B cell (primary cell): ENCODE data around the gene FADS2. TPM values are rescaled to one million over a fixed set of nuclear protein-coding genes. Genes with fewer than 3 reads are reported as not detected.

ENCODE experiments used
- ATAC-seq: fragments of 200-7000 bp; cut with Tn5 transposase; one replicate; pipeline ENCODE4 v1.10.0; 2021; ENCODE audit warnings: low read depth, mild to moderate bottlenecking, moderate number of reproducible peaks, moderate library complexity
- CTCF ChIA-PET: fragments of 350-600 bp; sonication (Branson Sonifier 250); formaldehyde crosslinking; loops from one replicate; lab custom pipeline; 2021; ENCODE audit warnings: antibody characterized with exemption, inconsistent platforms; lab: Charles Lee
- POLR2A ChIA-PET: fragments of 350-600 bp; sonication (Branson Sonifier 250); formaldehyde crosslinking; loops from one replicate; lab custom pipeline; 2021; ENCODE audit warnings: antibody characterized with exemption; lab: Charles Lee
- DNase-seq: peaks from one replicate; pipeline ENCODE4 v3.0.0; 2013
- H2AFZ ChIP-seq: 2 replicates; pipeline ENCODE4 v1.6.1; 2012; ENCODE audit warnings: mild to moderate bottlenecking, low read depth, low read length; ENCODE audit not compliant: insufficient read depth, poor library complexity, severe bottlenecking
- H3K27ac ChIP-seq, 2 donors: 1 replicate in 1 of 2; 2 replicates in 1 of 2; pipeline ENCODE4 v1.5.1; 2012 to 2013; ENCODE audit warnings: low read length in 2 of 2, mild to moderate bottlenecking in 2 of 2, moderate library complexity in 1 of 2
- H3K27me3 ChIP-seq, 4 experiments: fragments of 200-600 bp in 1 of 4; sonication (generic) in 1 of 4; replicated peaks in 1 of 4; 1 replicate in 2 of 4; 2 replicates in 2 of 4; pipeline versions ENCODE4 v1.6.1 to v1.7.0; 2013 to 2016; ENCODE audit warnings: low read length in 3 of 4, mild to moderate bottlenecking in 2 of 4, mixed read lengths in 1 of 4, moderate library complexity in 1 of 4; ENCODE audit not compliant: insufficient read depth in 4 of 4, control insufficient read depth in 3 of 4; ENCODE audit errors: control extremely low read depth in 1 of 4
- H3K36me3 ChIP-seq, 2 experiments: replicated peaks in 1 of 2; 1 replicate in 1 of 2; 2 replicates in 1 of 2; pipeline versions ENCODE4 v1.6.1 to v1.7.1; 2013; ENCODE audit warnings: low read length in 1 of 2; ENCODE audit not compliant: insufficient read depth in 2 of 2, control insufficient read depth in 1 of 2; ENCODE audit errors: control extremely low read depth in 1 of 2, extremely low read depth in 1 of 2
- H3K4me1 ChIP-seq, 2 donors: fragments of 200-600 bp in 1 of 2; sonication (generic) in 1 of 2; 1 replicate in 1 of 2; 2 replicates in 1 of 2; pipeline versions ENCODE4 v1.5.1 to v1.6.1; 2013 to 2017; ENCODE audit warnings: low read length in 2 of 2; ENCODE audit not compliant: control insufficient read depth in 2 of 2, insufficient read depth in 2 of 2
- H3K4me2 ChIP-seq: replicated peaks from 2 replicates; pipeline ENCODE3; 2012; ENCODE audit warnings: mild to moderate bottlenecking, low read depth, low read length; ENCODE audit not compliant: poor library complexity, severe bottlenecking
- H3K4me3 ChIP-seq, 5 experiments: fragments of 200-600 bp in 1 of 5; sonication (generic) in 1 of 5; 1 replicate in 3 of 5; 2 replicates in 2 of 5; pipeline versions ENCODE4 v1.5.1 to v1.7.0; 2011 to 2016; ENCODE audit warnings: low read length in 4 of 5, mild to moderate bottlenecking in 4 of 5, low read depth in 2 of 5, control low read depth in 1 of 5, moderate library complexity in 1 of 5; ENCODE audit not compliant: insufficient read depth in 1 of 5; ENCODE audit errors: control extremely low read depth in 1 of 5, extremely low read depth in 1 of 5
- H3K79me2 ChIP-seq: fragments of 200-600 bp; sonication (generic); one replicate; pipeline ENCODE4 v1.6.0; 2016; ENCODE audit warnings: low read length; ENCODE audit not compliant: control insufficient read depth, insufficient read depth
- H3K9ac ChIP-seq: fragments of 200-600 bp; sonication (generic); 2 replicates; pipeline ENCODE4 v1.6.1; 2017; ENCODE audit warnings: mild to moderate bottlenecking, low read length, moderate library complexity
- H3K9me3 ChIP-seq, 3 donors: one replicate each; pipeline versions ENCODE4 v1.6.1 to v1.7.1; 2013; ENCODE audit warnings: low read length in 2 of 3; ENCODE audit not compliant: control insufficient read depth in 2 of 3, insufficient read depth in 1 of 3; ENCODE audit errors: control extremely low read depth in 1 of 3
- H4K20me1 ChIP-seq: 2 replicates; pipeline ENCODE4 v1.6.0; 2012; ENCODE audit warnings: mild to moderate bottlenecking, low read length; ENCODE audit not compliant: insufficient read depth, control insufficient read depth, poor library complexity, severe bottlenecking
- H3K27ac Mint-ChIP-seq: one replicate; pipeline ENCODE4 v1.8.0; 2021; ENCODE audit warnings: mixed read lengths
- H3K27me3 Mint-ChIP-seq: one replicate; pipeline ENCODE4 v1.8.0; 2021; ENCODE audit warnings: mixed read lengths
- H3K4me1 Mint-ChIP-seq: one replicate; pipeline ENCODE4 v1.8.0; 2021; ENCODE audit warnings: mixed read lengths
- H3K4me3 Mint-ChIP-seq: one replicate; pipeline ENCODE4 v1.8.0; 2021; ENCODE audit warnings: mixed read lengths
- H3K9me3 Mint-ChIP-seq: one replicate; pipeline ENCODE4 v1.8.0; 2022; ENCODE audit warnings: mixed read lengths; ENCODE audit not compliant: insufficient read depth
- EZH2 ChIP-seq: IDR thresholded peaks from 2 replicates; pipeline ENCODE4 v1.6.1; 2012; ENCODE audit warnings: borderline replicate concordance, low read depth, mild to moderate bottlenecking, moderate library complexity, low read length; ENCODE audit not compliant: insufficient read depth, poor library complexity, severe bottlenecking
- whole genome bisulfite sequencing: methylation state at CpG from one replicate; pipeline ENCODE4 v1.1.5; 2013; ENCODE audit warnings: missing lambda C conversion rate; ENCODE audit not compliant: insufficient coverage; 5-methylcytosine and 5-hydroxymethylcytosine counted together
- intact Hi-C: fragments of 100-400 bp; cut with micrococcal nuclease; formaldehyde crosslinking; loops from one replicate; pipeline ENCODE4 v1.10.0; 2022
- polyA plus RNA-seq: library from polyadenylated mRNA; depleted of rRNA; stranded (reverse); fragments of >200 nt; gene quantifications from 2 replicates; pipeline ENCODE4 v1.2.3, GENCODE V29; 2012
- total RNA-seq, 2 donors: library from RNA; stranded (reverse); fragments of 120-200 nt in 1 of 2; gene quantifications; 1 replicate in 1 of 2; 2 replicates in 1 of 2; pipeline versions ENCODE4 v1.2.3 to v1.2.4, GENCODE V29; 2013 to 2022
- TF ChIP-seq, protein P1 (sequence below): fragments of 200-600 bp; IDR thresholded peaks from one replicate; pipeline ENCODE4 v1.8.0; 2022; ENCODE audit warnings: antibody characterized with exemption, mild to moderate bottlenecking

Gene FADS2
- total and polyA plus RNA-seq, 2 donors (not counting 1 experiment from before 2014, with no cell fraction given), result 1.5 to 5.9 TPM

GRCh38 chr11:61833926-61834277 is 5.8 kb downstream of the FADS2 start:
- Histone ChIP-seq H3K27me3 (peaks cover 0 to 7% (median 2%) of the 10 kb centered on the region in 4 experiments), H4K20me1 (no peaks in the 10 kb centered on the region), H2AFZ (peak overlapping the region; percentile 95), H3K4me1 (peaks cover 23 to 30% of the 10 kb centered on the region in 2 donors), H3K4me2 (peak overlapping the region; percentile 67), H3K9ac (no peak overlapping the region), H3K79me2 (no peaks in the 10 kb centered on the region), H3K9me3 (peaks cover 0 to 3% (median 0%) of the 10 kb centered on the region in 3 donors), H3K4me3 (no peak overlapping the region), H3K36me3 (no peaks in the 10 kb centered on the region), H3K27ac (peak overlapping the region; percentile 2 to 68)
- ChIA-PET POLR2A (interaction anchor here (1.4 kb wide), 1 partner anchor 17 kb away, joined by 3 read pairs; the partner anchor contains the start of gene FADS1), CTCF (interaction anchor here (0.9 to 2.4 kb wide), 5 partner anchors 36 to 65 kb away, joined by 3 to 6 read pairs (median 4); no protein-coding TSS in a partner anchor)
- Mint-ChIP-seq H3K9me3 (no peaks in the 10 kb centered on the region), H3K4me1 (peaks cover 27% of the 10 kb centered on the region), H3K27me3 (no peaks in the 10 kb centered on the region), H3K4me3 (peak overlapping the region; percentile 61), H3K27ac (peak overlapping the region; percentile 89)
- no peak for DNase-seq
- intact Hi-C loops, result no loop called here
- no peak for ATAC-seq
- TF ChIP-seq EZH2, result no peak
- TF ChIP-seq, protein P1, sequence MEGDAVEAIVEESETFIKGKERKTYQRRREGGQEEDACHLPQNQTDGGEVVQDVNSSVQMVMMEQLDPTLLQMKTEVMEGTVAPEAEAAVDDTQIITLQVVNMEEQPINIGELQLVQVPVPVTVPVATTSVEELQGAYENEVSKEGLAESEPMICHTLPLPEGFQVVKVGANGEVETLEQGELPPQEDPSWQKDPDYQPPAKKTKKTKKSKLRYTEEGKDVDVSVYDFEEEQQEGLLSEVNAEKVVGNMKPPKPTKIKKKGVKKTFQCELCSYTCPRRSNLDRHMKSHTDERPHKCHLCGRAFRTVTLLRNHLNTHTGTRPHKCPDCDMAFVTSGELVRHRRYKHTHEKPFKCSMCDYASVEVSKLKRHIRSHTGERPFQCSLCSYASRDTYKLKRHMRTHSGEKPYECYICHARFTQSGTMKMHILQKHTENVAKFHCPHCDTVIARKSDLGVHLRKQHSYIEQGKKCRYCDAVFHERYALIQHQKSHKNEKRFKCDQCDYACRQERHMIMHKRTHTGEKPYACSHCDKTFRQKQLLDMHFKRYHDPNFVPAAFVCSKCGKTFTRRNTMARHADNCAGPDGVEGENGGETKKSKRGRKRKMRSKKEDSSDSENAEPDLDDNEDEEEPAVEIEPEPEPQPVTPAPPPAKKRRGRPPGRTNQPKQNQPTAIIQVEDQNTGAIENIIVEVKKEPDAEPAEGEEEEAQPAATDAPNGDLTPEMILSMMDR, result no peak
- 77% methylated on average over 12 of the region's 12 CpGs for WGBS

DNA sequence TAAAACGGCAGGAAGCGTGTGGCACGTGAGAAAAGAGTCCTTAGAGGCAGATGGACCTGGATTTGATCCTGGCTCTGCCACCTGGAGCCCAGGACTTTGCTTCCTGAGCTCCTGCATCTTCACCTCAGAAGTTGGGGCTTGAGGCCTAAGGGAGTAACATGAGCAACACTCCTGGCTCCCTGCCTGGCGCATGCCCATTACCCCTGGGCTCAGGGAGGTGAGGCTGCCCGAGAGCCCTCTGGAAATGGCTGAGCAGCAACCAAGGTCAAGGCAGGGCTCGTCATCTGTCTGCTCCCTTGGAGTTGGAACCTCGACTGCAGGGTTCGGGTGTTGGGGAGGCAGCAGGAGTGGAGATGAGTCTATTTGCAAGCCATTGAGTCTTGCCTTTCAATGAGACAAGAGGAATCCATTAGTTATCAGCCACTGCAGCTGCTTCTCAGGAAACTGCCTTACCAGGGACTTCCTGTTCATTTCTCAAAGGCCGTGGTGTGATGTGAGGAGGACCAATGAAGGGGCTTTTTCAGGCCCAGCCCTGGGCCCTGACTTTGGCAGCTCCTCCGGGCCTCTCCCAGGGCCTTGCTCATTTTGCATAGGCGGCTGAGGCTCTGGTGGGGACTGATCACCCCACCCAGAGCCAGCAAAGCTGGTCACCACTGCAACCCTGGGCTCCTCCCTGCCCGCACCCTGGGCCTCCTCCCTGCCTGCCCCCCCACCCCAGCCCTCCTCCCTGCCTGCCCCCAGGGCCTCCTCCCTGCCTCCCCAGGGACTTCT is 6.4 kb downstream of the FADS2 start:
- no peak for TF ChIP-seq EZH2
- TF ChIP-seq, protein P1, result no peak
- ATAC-seq, result peak; percentile 83
- Histone ChIP-seq H3K79me2 (no peaks in the 10 kb centered on the region), H3K27ac (peak overlapping the region; percentile 2 to 68), H2AFZ (peak overlapping the region; percentile 95), H3K9me3 (peaks cover 0 to 3% (median 0%) of the 10 kb centered on the region in 3 donors), H3K36me3 (no peaks in the 10 kb centered on the region), H3K4me2 (peak overlapping the region; percentile 67), H3K27me3 (peaks cover 0 to 2% (median under 1%) of the 10 kb centered on the region in 4 experiments), H3K4me1 (peaks cover 17 to 25% of the 10 kb centered on the region in 2 donors), H3K9ac (no peak overlapping the region), H4K20me1 (no peaks in the 10 kb centered on the region), H3K4me3 (no peak overlapping the region)
- Mint-ChIP-seq H3K9me3 (no peaks in the 10 kb centered on the region), H3K4me1 (peaks cover 26% of the 10 kb centered on the region), H3K27me3 (no peaks in the 10 kb centered on the region), H3K27ac (peak overlapping the region; percentile 89), H3K4me3 (peak overlapping the region; percentile 29)
- intact Hi-C loops, result no loop called here
- 33% methylated on average over 11 of the region's 12 CpGs for WGBS
- ChIA-PET POLR2A (interaction anchor here (0.6 to 1.4 kb wide), 2 partner anchors 17 to 36 kb away, joined by 3 read pairs; partner anchors contain the start of gene FADS1), CTCF (interaction anchor here (0.9 to 2.4 kb wide), 5 partner anchors 36 to 64 kb away, joined by 3 to 6 read pairs (median 4); no protein-coding TSS in a partner anchor)
- DNase-seq, result peak; percentile 66
